ENCODE measurements around the gene PARP6.

DNA sequence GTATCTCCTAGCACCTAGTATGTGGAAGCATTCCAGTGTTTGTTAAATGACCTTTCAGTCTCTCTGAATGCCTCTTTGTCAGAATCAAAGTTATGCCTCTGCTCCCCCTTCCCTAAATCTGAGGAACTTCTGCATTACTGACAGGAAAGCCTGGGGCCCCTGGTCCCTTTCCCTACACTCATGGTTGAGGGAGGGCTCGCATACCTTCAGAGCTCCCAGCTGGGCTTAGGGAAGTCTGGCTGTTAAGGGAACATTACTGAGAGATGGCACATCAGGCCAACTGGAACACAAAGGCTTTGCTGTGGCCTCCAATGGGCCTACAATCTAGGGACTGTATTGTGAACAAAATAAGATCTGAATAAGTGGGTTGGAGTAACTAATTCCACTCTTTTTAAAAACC lies 51.7 kb downstream of the PARP6 start:
- no peak for TF ChIP-seq POLR2AphosphoS5 (IDR thresholded peaks at IDR 0.05; ENCODE audit: low read depth, low read length)
- TF ChIP-seq, protein P1, sequence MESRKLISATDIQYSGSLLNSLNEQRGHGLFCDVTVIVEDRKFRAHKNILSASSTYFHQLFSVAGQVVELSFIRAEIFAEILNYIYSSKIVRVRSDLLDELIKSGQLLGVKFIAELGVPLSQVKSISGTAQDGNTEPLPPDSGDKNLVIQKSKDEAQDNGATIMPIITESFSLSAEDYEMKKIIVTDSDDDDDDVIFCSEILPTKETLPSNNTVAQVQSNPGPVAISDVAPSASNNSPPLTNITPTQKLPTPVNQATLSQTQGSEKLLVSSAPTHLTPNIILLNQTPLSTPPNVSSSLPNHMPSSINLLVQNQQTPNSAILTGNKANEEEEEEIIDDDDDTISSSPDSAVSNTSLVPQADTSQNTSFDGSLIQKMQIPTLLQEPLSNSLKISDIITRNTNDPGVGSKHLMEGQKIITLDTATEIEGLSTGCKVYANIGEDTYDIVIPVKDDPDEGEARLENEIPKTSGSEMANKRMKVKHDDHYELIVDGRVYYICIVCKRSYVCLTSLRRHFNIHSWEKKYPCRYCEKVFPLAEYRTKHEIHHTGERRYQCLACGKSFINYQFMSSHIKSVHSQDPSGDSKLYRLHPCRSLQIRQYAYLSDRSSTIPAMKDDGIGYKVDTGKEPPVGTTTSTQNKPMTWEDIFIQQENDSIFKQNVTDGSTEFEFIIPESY (IDR thresholded peaks at IDR 0.05; ENCODE audit: borderline replicate concordance, low read depth), result no peak
- no peak for TF ChIP-seq SIN3A (IDR thresholded peaks at IDR 0.05; ENCODE audit: borderline replicate concordance, low read depth, low read length)
- TF ChIP-seq, protein P2, sequence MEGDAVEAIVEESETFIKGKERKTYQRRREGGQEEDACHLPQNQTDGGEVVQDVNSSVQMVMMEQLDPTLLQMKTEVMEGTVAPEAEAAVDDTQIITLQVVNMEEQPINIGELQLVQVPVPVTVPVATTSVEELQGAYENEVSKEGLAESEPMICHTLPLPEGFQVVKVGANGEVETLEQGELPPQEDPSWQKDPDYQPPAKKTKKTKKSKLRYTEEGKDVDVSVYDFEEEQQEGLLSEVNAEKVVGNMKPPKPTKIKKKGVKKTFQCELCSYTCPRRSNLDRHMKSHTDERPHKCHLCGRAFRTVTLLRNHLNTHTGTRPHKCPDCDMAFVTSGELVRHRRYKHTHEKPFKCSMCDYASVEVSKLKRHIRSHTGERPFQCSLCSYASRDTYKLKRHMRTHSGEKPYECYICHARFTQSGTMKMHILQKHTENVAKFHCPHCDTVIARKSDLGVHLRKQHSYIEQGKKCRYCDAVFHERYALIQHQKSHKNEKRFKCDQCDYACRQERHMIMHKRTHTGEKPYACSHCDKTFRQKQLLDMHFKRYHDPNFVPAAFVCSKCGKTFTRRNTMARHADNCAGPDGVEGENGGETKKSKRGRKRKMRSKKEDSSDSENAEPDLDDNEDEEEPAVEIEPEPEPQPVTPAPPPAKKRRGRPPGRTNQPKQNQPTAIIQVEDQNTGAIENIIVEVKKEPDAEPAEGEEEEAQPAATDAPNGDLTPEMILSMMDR (IDR thresholded peaks at IDR 0.05), result no peak

Measured in SK-N-SH (cell line).